Left cardiac atrium (tissue), 4 donors: ENCODE data around the gene ASB13. TPM values are rescaled to one million over a fixed set of nuclear protein-coding genes. Genes with fewer than 3 reads are reported as not detected.

Experiments
- ATAC-seq, 2 donors: fragments of 200-7000 bp; cut with Tn5 transposase; one replicate each; pipeline ENCODE4 v1.9.1; 2020; ENCODE audit warnings: mild to moderate bottlenecking in 2 of 2, moderate library complexity in 2 of 2
- DNase-seq: peaks from one replicate; pipeline ENCODE4 v3.0.0-alpha.2; 2020
- intact Hi-C, 2 donors: fragments of 100-400 bp; cut with DNase I; formaldehyde crosslinking; loops; one replicate each; pipeline versions ENCODE4 v1.14.1 to v1.15.1; 2022 to 2023
- long read RNA-seq: library from polyadenylated mRNA; unstranded; transcript quantifications from one replicate; pipeline ENCODE4 v2.0.0, GENCODE V29; 2021
- total RNA-seq, 2 donors: library from RNA; stranded (reverse); fragmentation: NEBNext Ultra II Directional; extraction: Animal tissue kit (Norgen Biotek cat#: 25700); gene quantifications; one replicate each; pipeline ENCODE4 v1.2.1, GENCODE V29; 2021
- donor health status: DM: no; HTN: yes; CAD: no.
- donor health status: DM: no; HTN: yes; CAD: no; lungs with severe emphysema.
- donor health status: DM: yes; HTN: yes; CAD: no.
- donor health status: Dilated cardiomyopathy.

Gene ASB13
- total RNA-seq = 10 to 100 TPM; 17.1 to 19.1 TPM
- long read RNA-seq, transcript ASB13-201 (6 exons, 2,699 nt) = major isoform, 30 of 34 reads
- long read RNA-seq, partial matches to known transcripts = 1 of 34 reads
- long read RNA-seq, other reads (novel, unspliced or antisense) = 1 of 34 reads

- ATAC-seq (peak; percentile 97 to 99), DNase-seq (peak; percentile 86)
- intact Hi-C loops = no loop called here
Measured at GRCh38 chr10:5666008-5666840, at the start of gene ASB13. TSS of gene ASB13 (minus strand) at chr10:5666595. CDS start at chr10:5666551, 44 bp downstream.

- DNase-seq = no peak
- ATAC-seq = no peak
- intact Hi-C loops = no loop called here
Measured at GRCh38 chr10:5711642-5712041, 45.2 kb upstream of the ASB13 start.

- ATAC-seq (no peak), DNase-seq (no peak)
- intact Hi-C loops = no loop called here
Measured at GRCh38 chr10:5710859-5711258, 44.5 kb upstream of the ASB13 start.

GRCh38 chr10:5709865-5710264 is 43.5 kb upstream of the ASB13 start:
- no peak for ATAC-seq
- intact Hi-C loops = no loop called here
- DNase-seq = no peak

- DNase-seq (no peak), ATAC-seq (no peak)
- intact Hi-C loops = no loop called here
Measured at GRCh38 chr10:5708356-5708755, 42.0 kb upstream of the ASB13 start.

GRCh38 chr10:5698062-5698461 is 31.7 kb upstream of the ASB13 start:
- ATAC-seq = no peak
- intact Hi-C loops = no loop called here
- DNase-seq = no peak

- intact Hi-C loops = no loop called here
- no peak for ATAC-seq
- no peak for DNase-seq
Measured at GRCh38 chr10:5697342-5697741, 30.9 kb upstream of the ASB13 start.

- intact Hi-C loops = no loop called here
- DNase-seq (no peak), ATAC-seq (no peak)
Measured at GRCh38 chr10:5694573-5694972, 28.2 kb upstream of the ASB13 start.

- DNase-seq (peak; percentile 50), ATAC-seq (peak; percentile 90 to 92)
- intact Hi-C loops = no loop called here
Measured at GRCh38 chr10:5692461-5693358, 26.3 kb upstream of the ASB13 start.

- intact Hi-C loops = no loop called here
- no peak for ATAC-seq
- no peak for DNase-seq
Measured at GRCh38 chr10:5691786-5692185, 25.4 kb upstream of the ASB13 start.

- intact Hi-C loops = loop anchor here in 1 of 2 donors (5.0 kb wide), 2 partner anchors 124 to 184 kb away; partner anchors contain the start of gene GDI2
- ATAC-seq (no peak), DNase-seq (no peak)
Measured at GRCh38 chr10:5688587-5688986, 22.2 kb upstream of the ASB13 start.

- ATAC-seq (no peak), DNase-seq (no peak)
- intact Hi-C loops = loop anchor here in 1 of 2 donors (5.0 kb wide), 2 partner anchors 126 to 186 kb away; partner anchors contain the start of gene GDI2
Measured at GRCh38 chr10:5685764-5686240, 19.4 kb upstream of the ASB13 start.

GRCh38 chr10:5684971-5685763 is 18.8 kb upstream of the ASB13 start:
- intact Hi-C loops = loop anchor here in 1 of 2 donors (5.0 kb wide), 2 partner anchors 127 to 187 kb away; partner anchors contain the start of gene GDI2
- DNase-seq = peak; percentile 77
- peak; percentile 48 to 68 for ATAC-seq

GRCh38 chr10:5684318-5684970 is 18.0 kb upstream of the ASB13 start, which contains the start of gene TASOR2:
TSS of gene TASOR2 (plus strand) at chr10:5684838. CDS start at chr10:5720643, 35,805 bp downstream.
- DNase-seq = peak; percentile 99
- intact Hi-C loops = no loop called here
- peak; percentile 97 to 98 for ATAC-seq

GRCh38 chr10:5683065-5683464 is 16.7 kb upstream of the ASB13 start:
- ATAC-seq (no peak), DNase-seq (no peak)
- intact Hi-C loops = no loop called here

- ATAC-seq (no peak), DNase-seq (no peak)
- intact Hi-C loops = no loop called here
Measured at GRCh38 chr10:5681930-5682329, 15.5 kb upstream of the ASB13 start.

GRCh38 chr10:5679606-5680005 is 13.2 kb upstream of the ASB13 start:
- ATAC-seq = no peak
- intact Hi-C loops = loop anchor here in 1 of 2 donors (2.0 kb wide), 1 partner anchor 55 kb away; no protein-coding TSS in a partner anchor
- no peak for DNase-seq

GRCh38 chr10:5679037-5679435 is 12.6 kb upstream of the ASB13 start:
- ATAC-seq (no peak), DNase-seq (no peak)
- intact Hi-C loops = loop anchor here in 1 of 2 donors (2.0 kb wide), 1 partner anchor 56 kb away; no protein-coding TSS in a partner anchor
